Amniotic epithelial cell (primary cell): ENCODE results near the gene PCDHAC1.

Experiments used
- DNase-seq: peaks from one replicate; pipeline ENCODE4 v3.0.0-alpha.2; 2010; ENCODE audit warnings: low read depth

Gene PCDHAC1

DNA sequence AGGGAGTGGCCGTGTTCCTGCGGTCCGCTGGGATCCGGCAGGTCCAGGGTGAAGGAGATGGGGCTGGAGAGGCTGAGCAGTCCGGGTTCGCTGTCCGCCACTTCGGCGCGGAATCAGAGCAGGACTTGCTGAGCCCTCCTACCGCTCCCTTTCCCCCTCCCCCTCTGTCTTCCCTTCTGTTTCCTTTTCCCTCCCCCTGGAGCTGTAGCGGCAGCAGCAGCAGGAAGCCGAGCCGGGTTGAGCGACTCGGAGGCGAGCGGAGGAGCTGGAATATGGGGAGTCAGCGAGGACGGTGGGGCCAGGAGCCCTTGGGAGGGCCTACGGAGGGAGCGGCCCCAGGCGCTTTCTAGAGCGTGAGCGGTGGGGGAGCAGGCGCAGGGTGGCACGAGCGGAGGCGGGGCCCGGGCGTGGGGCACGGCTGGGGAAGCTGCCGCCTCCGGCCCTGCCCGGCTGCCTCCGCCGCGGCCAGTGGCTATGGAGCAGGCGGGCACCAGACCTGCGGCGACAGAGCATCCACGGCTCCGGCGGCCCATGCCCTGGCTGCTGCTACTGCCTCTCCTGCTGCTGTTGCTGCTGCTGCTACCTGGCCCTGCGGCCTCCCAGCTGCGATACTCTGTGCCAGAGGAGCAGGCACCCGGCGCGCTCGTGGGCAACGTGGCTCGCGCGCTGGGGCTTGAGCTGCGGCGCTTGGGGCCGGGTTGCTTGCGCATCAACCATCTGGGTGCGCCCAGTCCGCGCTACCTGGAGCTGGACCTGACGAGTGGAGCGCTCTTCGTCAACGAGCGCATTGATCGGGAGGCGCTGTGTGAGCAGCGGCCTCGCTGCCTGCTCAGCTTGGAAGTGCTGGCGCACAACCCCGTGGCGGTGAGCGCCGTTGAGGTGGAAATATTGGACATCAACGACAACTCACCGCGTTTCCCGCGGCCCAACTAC, 40.5 kb downstream of the PCDHAC1 start, which contains the start of gene PCDHAC2:
PCDHAC2 (plus strand) TSS at position 184 of the 933 bp plus-strand sequence; CDS start at position 475, 291 bp downstream.
- DNase-seq = peak; percentile 9

DNA sequence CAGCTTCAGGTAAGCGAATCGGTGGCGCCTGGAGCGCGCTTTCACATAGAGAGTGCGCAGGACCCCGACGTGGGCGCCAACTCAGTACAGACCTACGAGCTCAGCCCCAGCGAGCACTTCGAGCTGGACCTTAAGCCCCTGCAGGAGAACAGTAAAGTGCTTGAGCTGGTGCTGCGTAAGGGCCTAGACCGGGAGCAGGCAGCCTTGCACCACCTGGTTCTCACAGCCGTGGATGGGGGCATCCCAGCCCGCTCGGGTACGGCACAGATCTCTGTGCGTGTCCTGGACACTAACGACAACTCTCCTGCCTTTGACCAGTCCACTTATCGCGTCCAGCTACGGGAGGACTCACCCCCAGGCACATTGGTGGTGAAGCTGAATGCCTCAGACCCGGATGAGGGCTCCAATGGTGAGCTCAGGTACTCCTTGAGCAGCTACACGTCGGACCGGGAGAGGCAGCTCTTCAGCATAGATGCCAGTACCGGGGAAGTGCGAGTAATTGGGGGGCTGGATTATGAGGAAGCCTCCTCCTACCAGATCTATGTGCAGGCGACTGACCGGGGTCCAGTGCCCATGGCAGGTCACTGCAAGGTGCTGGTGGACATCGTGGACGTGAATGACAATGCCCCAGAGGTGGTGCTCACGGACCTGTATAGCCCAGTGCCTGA, 41.3 kb downstream of the PCDHAC1 start:
- DNase-seq = no peak

DNA sequence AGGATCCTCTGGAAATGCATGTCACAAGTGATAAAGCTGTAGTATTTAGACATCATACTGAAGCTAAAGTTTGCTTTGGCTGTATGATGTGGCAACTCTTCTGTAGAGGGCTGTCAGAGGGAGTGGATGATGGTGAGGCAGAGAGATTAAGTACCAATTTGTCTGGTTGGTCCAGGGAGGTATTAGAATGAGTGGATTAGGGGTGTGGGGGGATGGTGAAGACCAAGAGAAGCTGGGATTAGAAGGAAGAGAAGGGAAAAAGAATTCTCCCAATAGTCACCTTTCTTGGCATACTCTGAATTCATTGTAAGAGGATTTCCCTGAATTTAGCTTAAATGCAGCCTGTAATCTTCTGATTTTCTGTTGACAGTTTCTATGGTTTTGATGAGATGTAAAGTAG, 43.8 kb downstream of the PCDHAC1 start:
- no peak for DNase-seq

DNA sequence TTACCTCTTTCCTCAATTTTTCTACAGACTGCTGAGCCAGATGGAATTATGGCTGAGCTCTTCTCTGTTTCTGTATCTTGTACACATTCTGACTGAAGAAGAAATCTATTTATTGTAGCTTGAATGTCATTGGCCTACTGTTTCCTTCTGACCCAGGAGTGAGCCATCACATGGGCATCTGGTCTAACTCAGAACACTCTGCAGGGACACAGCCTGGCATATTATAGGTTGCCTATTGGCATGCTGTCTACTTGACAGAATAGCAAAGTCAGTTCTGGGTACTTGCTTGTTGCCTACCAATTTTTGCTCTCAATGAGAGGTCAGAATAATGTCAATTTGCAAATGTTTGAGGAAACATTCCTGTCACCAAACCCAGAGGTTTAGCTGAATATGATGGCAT, 47.5 kb downstream of the PCDHAC1 start:
- DNase-seq = no peak

DNA sequence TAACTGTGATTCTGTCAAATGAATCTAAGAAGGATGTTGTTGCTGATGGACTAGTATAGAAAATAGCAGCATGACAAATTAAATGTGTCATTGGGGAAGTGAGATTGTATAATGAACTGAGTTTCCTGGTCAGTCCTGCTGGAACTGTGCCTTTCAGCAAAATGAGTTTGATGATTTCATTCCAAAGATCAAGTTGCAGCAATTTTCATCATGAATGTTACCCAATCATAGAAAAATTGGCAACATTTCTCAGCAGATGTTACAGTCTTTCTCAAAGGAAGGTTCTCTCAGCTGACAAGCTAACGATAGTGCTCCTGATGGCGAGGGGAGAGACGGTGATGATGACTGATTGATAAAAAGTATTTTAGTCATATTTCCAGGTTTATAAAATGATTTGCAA, 50.9 kb downstream of the PCDHAC1 start:
- DNase-seq = no peak

DNA sequence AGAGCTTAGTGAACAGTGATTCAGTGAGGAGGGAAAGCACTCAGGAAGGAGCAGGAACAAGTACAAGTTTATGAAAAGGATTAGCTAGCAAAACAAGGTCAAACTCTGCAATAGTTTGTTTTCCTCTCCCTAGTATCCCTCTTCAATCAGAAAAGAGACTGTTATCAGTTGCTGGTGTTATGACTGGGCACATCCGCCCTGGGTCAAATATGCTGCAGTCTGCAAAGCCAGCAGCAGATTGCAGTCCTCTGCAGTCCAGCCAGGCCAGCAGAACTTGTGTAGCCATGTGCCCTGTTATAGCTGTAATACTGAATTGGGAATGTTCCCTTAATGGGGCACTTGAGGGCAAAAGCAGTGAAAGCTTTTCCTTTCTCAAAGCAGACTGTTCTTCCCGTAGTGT, 52.2 kb downstream of the PCDHAC1 start:
- no peak for DNase-seq

DNA sequence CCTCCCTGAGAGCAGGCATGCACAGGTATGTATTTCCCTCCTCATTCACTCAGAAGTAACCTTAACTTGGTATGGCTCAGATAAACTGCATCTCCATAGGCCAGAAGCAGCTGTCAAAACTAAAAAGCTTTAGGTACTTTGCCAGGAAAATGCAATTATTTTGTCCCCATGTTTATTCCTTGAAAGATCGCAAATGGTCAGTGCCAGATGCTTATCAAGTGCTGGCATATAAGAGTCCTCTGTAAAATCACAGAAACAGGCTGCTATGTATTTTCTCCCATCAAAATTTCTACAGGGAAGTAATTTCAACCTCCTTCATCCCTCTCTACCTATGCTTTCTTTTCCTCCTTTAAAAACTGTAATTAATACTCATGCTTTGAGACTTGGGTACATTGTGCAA, 52.9 kb downstream of the PCDHAC1 start:
- no peak for DNase-seq
